Measurements from ENCODE around the gene WFDC10B.

- TF ChIP-seq POLR2AphosphoS5 (IDR thresholded peaks at IDR 0.05; ENCODE audit: borderline replicate concordance, low read depth, low read length) (no peak), EZH2 (IDR thresholded peaks at IDR 0.05) (no peak)
Measured at GRCh38 chr20:45701104-45701503, 3.7 kb downstream of the WFDC10B start.

All from SK-N-MC (cell line).